A549 (cell line): Measurements from ENCODE around the gene UNC5CL.

Experiments
- POLR2A ChIP-seq: IDR thresholded peaks from 2 replicates; pipeline ENCODE4 v1.6.1; 2012; ENCODE audit warnings: mild to moderate bottlenecking, low read length
- REST ChIP-seq: fragments of 200-600 bp; sonication (generic); IDR thresholded peaks from 2 replicates; pipeline ENCODE4 v1.6.1; 2016; ENCODE audit warnings: antibody characterized with exemption, mild to moderate bottlenecking, moderate library complexity

- no peak for TF ChIP-seq POLR2A
- no peak for TF ChIP-seq REST
Observed at GRCh38 chr6:40988634-40989033, 50.4 kb downstream of the UNC5CL start.
